MM.1S (cell line): Measurements from ENCODE around the gene RUNX1.

Source experiments
- CTCF ChIP-seq: fragments of 300-600 bp; sonication (generic); IDR thresholded peaks from 2 replicates; pipeline ENCODE4 v1.5.1; 2016; ENCODE audit warnings: antibody characterized with exemption, low read length, mixed read lengths
- EZH2 ChIP-seq: fragments of 300-600 bp; sonication (generic); optimal IDR thresholded peaks from 2 replicates; pipeline ENCODE3; 2017; ENCODE audit warnings: low read depth, mild to moderate bottlenecking, antibody characterized with exemption, low read length, mixed read lengths

GRCh38 chr21:34939673-34940331, 109.3 kb downstream of the RUNX1 start:
- TF ChIP-seq CTCF (no peak), EZH2 (no peak)
